ENCODE results near the gene MBOAT1.

DNA sequence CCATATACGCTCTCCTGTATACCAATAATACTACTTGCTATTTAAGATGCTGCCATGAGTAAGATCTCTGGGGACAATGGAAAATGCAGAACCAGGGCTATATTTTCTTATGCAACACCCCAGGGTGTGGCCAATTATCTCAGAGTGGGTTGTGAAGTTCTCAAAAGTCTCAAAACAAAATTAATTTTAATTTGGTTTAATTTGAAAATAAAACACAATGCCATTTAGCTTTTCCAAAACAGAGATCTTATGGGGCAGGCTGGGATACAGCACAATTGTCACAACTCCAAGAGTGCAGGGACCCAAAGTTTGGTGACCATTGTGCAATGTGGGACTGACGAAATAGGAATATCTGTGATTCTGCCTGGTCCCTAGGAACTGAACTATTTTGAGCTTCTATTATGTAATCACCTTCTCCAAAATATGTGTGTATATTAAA is 43.1 kb downstream of the MBOAT1 start:
- no peak for TF ChIP-seq POLR2A (IDR thresholded peaks at IDR 0.05)
- no peak for TF ChIP-seq POLR2AphosphoS5 (IDR thresholded peaks at IDR 0.05)
- no peak for TF ChIP-seq CTCF (IDR thresholded peaks at IDR 0.05)

All from stomach (tissue), 4 donors.